ENCODE measurements around the gene TEX264. TPM values are rescaled to one million over a fixed set of nuclear protein-coding genes. Genes with fewer than 3 reads are reported as not detected.

The TEX264 gene
- polyA plus RNA-seq, 1 donor from 2014 or later, result 35.4 TPM

GRCh38 chr3:51720292-51721061 is 49.4 kb downstream of the TEX264 start:
- no peaks in the 10 kb centered on the region for H3F3A ChIP-seq (ENCODE audit: insufficient read depth, low read length, poor library complexity, severe bottlenecking)
- H3K9ac ChIP-seq (ENCODE audit: low read length), result no peak overlapping the region
- no peaks in the 10 kb centered on the region for H3K9me2 ChIP-seq (ENCODE audit: insufficient read depth, low read length)
- H3K79me2 ChIP-seq (replicated peaks; ENCODE audit: insufficient read depth, low read length), result no peaks in the 10 kb centered on the region
- no peak overlapping the region for H3K4me3 ChIP-seq (ENCODE audit: low read length)
- TF ChIP-seq MXI1 (conservative IDR thresholded peaks at IDR 0.05; ENCODE audit: poor library complexity, severe bottlenecking), result no peak
- TF ChIP-seq, protein P1, sequence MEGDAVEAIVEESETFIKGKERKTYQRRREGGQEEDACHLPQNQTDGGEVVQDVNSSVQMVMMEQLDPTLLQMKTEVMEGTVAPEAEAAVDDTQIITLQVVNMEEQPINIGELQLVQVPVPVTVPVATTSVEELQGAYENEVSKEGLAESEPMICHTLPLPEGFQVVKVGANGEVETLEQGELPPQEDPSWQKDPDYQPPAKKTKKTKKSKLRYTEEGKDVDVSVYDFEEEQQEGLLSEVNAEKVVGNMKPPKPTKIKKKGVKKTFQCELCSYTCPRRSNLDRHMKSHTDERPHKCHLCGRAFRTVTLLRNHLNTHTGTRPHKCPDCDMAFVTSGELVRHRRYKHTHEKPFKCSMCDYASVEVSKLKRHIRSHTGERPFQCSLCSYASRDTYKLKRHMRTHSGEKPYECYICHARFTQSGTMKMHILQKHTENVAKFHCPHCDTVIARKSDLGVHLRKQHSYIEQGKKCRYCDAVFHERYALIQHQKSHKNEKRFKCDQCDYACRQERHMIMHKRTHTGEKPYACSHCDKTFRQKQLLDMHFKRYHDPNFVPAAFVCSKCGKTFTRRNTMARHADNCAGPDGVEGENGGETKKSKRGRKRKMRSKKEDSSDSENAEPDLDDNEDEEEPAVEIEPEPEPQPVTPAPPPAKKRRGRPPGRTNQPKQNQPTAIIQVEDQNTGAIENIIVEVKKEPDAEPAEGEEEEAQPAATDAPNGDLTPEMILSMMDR (IDR thresholded peaks at IDR 0.05; ENCODE audit: poor library complexity, severe bottlenecking), result no peak
- TF ChIP-seq EP300 (conservative IDR thresholded peaks at IDR 0.05; ENCODE audit: poor library complexity, severe bottlenecking), result no peak
- TF ChIP-seq RAD21 (conservative IDR thresholded peaks at IDR 0.05), result no peak
- no peak for TF ChIP-seq EZH2 (IDR thresholded peaks at IDR 0.05; ENCODE audit: borderline replicate concordance, insufficient read depth, low read length, poor library complexity, severe bottlenecking)
- no peak for TF ChIP-seq SMC3 (conservative IDR thresholded peaks at IDR 0.05; ENCODE audit: poor library complexity)
- no peak for TF ChIP-seq TAF1 (IDR thresholded peaks at IDR 0.05; ENCODE audit: low read depth)
- no peak for TF ChIP-seq REST (IDR thresholded peaks at IDR 0.05; ENCODE audit: borderline replicate concordance)
- TF ChIP-seq POLR2AphosphoS5 (IDR thresholded peaks at IDR 0.05), result no peak
- H3K9me3 ChIP-seq (ENCODE audit: low read length), result no peaks in the 10 kb centered on the region
- H4K20me1 ChIP-seq (ENCODE audit: insufficient read depth), result no peaks in the 10 kb centered on the region
- no peaks in the 10 kb centered on the region for H3K36me3 ChIP-seq (ENCODE audit: insufficient read depth, low read length)
- no peak overlapping the region for H3K27ac ChIP-seq (ENCODE audit: low read length)
- H3K4me2 ChIP-seq (ENCODE audit: low read length), result no peak overlapping the region
- no peaks in the 10 kb centered on the region for H3K27me3 ChIP-seq (ENCODE audit: insufficient read depth, low read depth, low read length)
- no peak overlapping the region for H2AFZ ChIP-seq (ENCODE audit: low read depth, low read length)

DNA sequence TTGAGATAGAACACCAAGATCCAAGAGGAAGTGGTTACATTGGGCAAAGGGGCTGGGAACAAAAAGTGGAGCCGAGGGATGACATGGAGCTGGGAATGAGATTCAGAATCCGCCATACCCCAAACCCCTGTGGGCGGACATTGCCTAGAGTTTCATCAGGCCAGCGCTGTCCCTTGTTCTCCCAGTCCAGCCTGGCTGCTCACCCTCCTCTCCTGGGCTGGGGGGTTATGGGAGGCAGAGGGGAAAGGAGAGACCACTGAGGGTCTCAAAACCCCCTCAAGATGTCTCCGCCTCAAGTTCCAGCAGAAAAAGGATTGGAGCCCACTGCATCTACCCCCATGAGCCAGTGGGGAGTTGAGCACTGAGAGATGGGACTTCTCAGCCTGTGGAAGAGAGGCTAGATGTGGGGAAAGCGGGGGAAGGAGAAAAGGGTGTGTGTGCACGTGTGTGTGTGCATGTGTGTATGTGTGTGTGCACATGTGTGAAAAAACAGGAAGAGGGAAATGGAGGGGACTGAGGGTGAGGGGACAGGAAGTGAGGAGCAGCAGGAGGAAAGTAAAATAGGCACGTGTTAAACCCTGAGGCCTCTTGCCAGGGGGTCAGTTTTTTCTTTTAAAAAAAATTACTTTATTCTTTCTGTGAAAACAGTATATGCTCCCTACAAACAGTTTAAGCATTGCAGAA is 50.2 kb downstream of the TEX264 start:
- Histone ChIP-seq H3K9ac (ENCODE audit: low read length) (no peak overlapping the region), H3K9me3 (ENCODE audit: low read length) (no peaks in the 10 kb centered on the region), H3K36me3 (ENCODE audit: insufficient read depth, low read length) (no peaks in the 10 kb centered on the region), H3K27ac (ENCODE audit: low read length) (no peak overlapping the region), H2AFZ (ENCODE audit: low read depth, low read length) (no peak overlapping the region), H3K9me2 (ENCODE audit: insufficient read depth, low read length) (no peaks in the 10 kb centered on the region), H3K27me3 (ENCODE audit: insufficient read depth, low read depth, low read length) (no peaks in the 10 kb centered on the region), H4K20me1 (ENCODE audit: insufficient read depth) (no peaks in the 10 kb centered on the region), H3K4me2 (ENCODE audit: low read length) (no peak overlapping the region), H3K79me2 (replicated peaks; ENCODE audit: insufficient read depth, low read length) (no peaks in the 10 kb centered on the region), H3F3A (ENCODE audit: insufficient read depth, low read length, poor library complexity, severe bottlenecking) (no peaks in the 10 kb centered on the region), H3K4me3 (ENCODE audit: low read length) (no peak overlapping the region)
- TF ChIP-seq SMC3 (conservative IDR thresholded peaks at IDR 0.05; ENCODE audit: poor library complexity) (no peak), POLR2AphosphoS5 (IDR thresholded peaks at IDR 0.05) (no peak), EZH2 (IDR thresholded peaks at IDR 0.05; ENCODE audit: borderline replicate concordance, insufficient read depth, low read length, poor library complexity, severe bottlenecking) (no peak), REST (IDR thresholded peaks at IDR 0.05; ENCODE audit: borderline replicate concordance) (no peak), RAD21 (conservative IDR thresholded peaks at IDR 0.05) (no peak), MXI1 (conservative IDR thresholded peaks at IDR 0.05; ENCODE audit: poor library complexity, severe bottlenecking) (no peak)
- TF ChIP-seq, protein P1 (IDR thresholded peaks at IDR 0.05; ENCODE audit: poor library complexity, severe bottlenecking), result no peak
